K562 (cell line): Measurements from ENCODE around the gene ZC3H7B. TPM values are rescaled to one million over a fixed set of nuclear protein-coding genes. Genes with fewer than 3 reads are reported as not detected.

Experiments
- ATAC-seq: fragments of 200-7000 bp; cut with Tn5 transposase; 3 replicates; pipeline ENCODE4 v1.9.1; 2020; ENCODE audit warnings: moderate library complexity
- BruUV-seq: library from RNA; stranded (reverse); fragments of 400-500 nt; replicated peaks from 2 replicates; lab custom pipeline; 2021; lab: Mats Ljungman, UMichigan
- CTCF ChIA-PET: fragments of 300-600 bp; formaldehyde crosslinking; extraction: SDS; loops from one replicate; lab custom pipeline; 2021; ENCODE audit warnings: low intra/inter-chr PET ratio; lab: Yijun Ruan, JAX
- POLR2A ChIA-PET: fragments of 300-600, 350-650 bp; sonication (Branson Sonifier 250); formaldehyde crosslinking; extraction: SDS; loops from one replicate; lab custom pipeline; 2021; ENCODE audit warnings: antibody characterized with exemption, inconsistent platforms; lab: Yijun Ruan, JAX
- DNase-seq, 4 experiments: peaks; one replicate each; pipeline versions ENCODE4 v3.0.0 to v3.0.0-alpha.2; 2011 to 2018; ENCODE audit warnings: low spot score in 3 of 4, mixed read lengths in 3 of 4; ENCODE audit errors: extremely low read depth in 1 of 4
- FAIRE-seq: peaks from 2 replicates; lab custom pipeline; 2011; peaks lifted over from hg19 to GRCh38; lab: Jason Lieb, UNC
- H2AFZ ChIP-seq: 2 replicates; pipeline ENCODE4 v1.6.0; 2011; ENCODE audit warnings: low read depth, low read length, control low read depth, inconsistent platforms
- H3K27ac ChIP-seq: fragments of 200-600 bp; 3 replicates; pipeline ENCODE4 v1.8.0; 2011; ENCODE audit warnings: low read depth, mild to moderate bottlenecking, control low read depth, inconsistent platforms, low read length, moderate library complexity, mixed read lengths; ENCODE audit errors: extremely low read depth
- H3K27me3 ChIP-seq, 2 experiments: fragments of 300-600 bp in 1 of 2; 2 replicates in 1 of 2; 3 replicates in 1 of 2; pipeline versions ENCODE4 v1.6.0 to v1.8.0; 2011; ENCODE audit warnings: inconsistent platforms in 2 of 2, low read length in 2 of 2, mild to moderate bottlenecking in 1 of 2, mixed read lengths in 1 of 2, moderate library complexity in 1 of 2; ENCODE audit not compliant: control insufficient read depth in 2 of 2, insufficient read depth in 2 of 2
- H3K36me3 ChIP-seq: fragments of 300-600 bp; 3 replicates; pipeline ENCODE4 v1.8.0; 2011; ENCODE audit warnings: mild to moderate bottlenecking, low read length, inconsistent platforms; ENCODE audit not compliant: control insufficient read depth, insufficient read depth
- H3K4me1 ChIP-seq, 2 experiments: fragments of 200-600 bp in 1 of 2; replicated peaks in 1 of 2; 2 replicates in 1 of 2; 3 replicates in 1 of 2; pipeline versions ENCODE4 v1.5.1 to v1.8.0; 2011; ENCODE audit warnings: inconsistent platforms in 2 of 2, low read length in 2 of 2, mild to moderate bottlenecking in 1 of 2, mixed read lengths in 1 of 2, moderate library complexity in 1 of 2; ENCODE audit not compliant: control insufficient read depth in 2 of 2, insufficient read depth in 2 of 2
- H3K4me2 ChIP-seq: 2 replicates; pipeline ENCODE4 v1.6.1; 2011; ENCODE audit warnings: low read length, control low read depth, inconsistent platforms, mixed read lengths; ENCODE audit not compliant: insufficient read depth
- H3K4me3 ChIP-seq: fragments of 200-600 bp; sonication (generic), shearing (Covaris generic); 2 replicates; pipeline ENCODE4 v1.5.1; 2016; ENCODE audit warnings: control low read depth, inconsistent platforms
- H3K79me2 ChIP-seq: fragments of 200-600 bp; 3 replicates; pipeline ENCODE4 v1.8.0; 2011; ENCODE audit warnings: low read length, inconsistent platforms; ENCODE audit not compliant: control insufficient read depth, insufficient read depth
- H3K9ac ChIP-seq, 2 experiments: 2 replicates each; pipeline versions ENCODE4 v1.6.0 to v1.6.1; 2011; ENCODE audit warnings: low read depth in 2 of 2, low read length in 2 of 2, control low read depth in 1 of 2, inconsistent platforms in 1 of 2, mild to moderate bottlenecking in 1 of 2, mixed read lengths in 1 of 2; ENCODE audit not compliant: insufficient read depth in 1 of 2
- H3K9me1 ChIP-seq: one replicate; pipeline ENCODE4 v1.6.0; 2011; ENCODE audit warnings: inconsistent platforms, mild to moderate bottlenecking, low read length, moderate library complexity; ENCODE audit not compliant: control insufficient read depth, insufficient read depth
- H3K9me3 ChIP-seq: replicated peaks from 2 replicates; pipeline ENCODE4 v1.5.1; 2011; ENCODE audit warnings: low read depth, low read length, inconsistent platforms; ENCODE audit not compliant: control insufficient read depth, insufficient read depth
- H4K20me1 ChIP-seq: replicated peaks from 2 replicates; pipeline ENCODE4 v1.6.1; 2011; ENCODE audit warnings: low read length, inconsistent platforms, mixed read lengths; ENCODE audit not compliant: control insufficient read depth, insufficient read depth
- DACH1 ChIP-seq: fragments of 450-650 bp; IDR thresholded peaks from 2 replicates; pipeline ENCODE4 v1.6.1; 2018; ENCODE audit not compliant: partially characterized antibody
- ELF4 ChIP-seq: fragments of 450-650 bp; formaldehyde crosslinking; IDR thresholded peaks from 2 replicates; pipeline ENCODE4 v1.4.0; 2022; ENCODE audit warnings: missing genetic modification characterization
- MYC ChIP-seq, 2 experiments: fragments of 250-450 bp in 1 of 2; sonication (Bioruptor Pico) in 1 of 2; IDR thresholded peaks; 2 replicates each; pipeline versions ENCODE4 v1.5.1 to v1.6.1; 2012 to 2021; ENCODE audit warnings: low read depth in 2 of 2, borderline replicate concordance in 1 of 2, improper control_type of control experiment in 1 of 2, low read length in 1 of 2, mild to moderate bottlenecking in 1 of 2, moderate library complexity in 1 of 2
- POLR2G ChIP-seq: fragments of 200-400 bp; formaldehyde crosslinking; IDR thresholded peaks from 2 replicates; pipeline ENCODE4 v1.6.1; 2017; ENCODE audit warnings: low read depth, mild to moderate bottlenecking, antibody characterized with exemption, low read length, moderate library complexity
- RBM22 ChIP-seq: fragments of 200-400 bp; formaldehyde crosslinking; IDR thresholded peaks from 2 replicates; pipeline ENCODE4 v1.6.1; 2018; ENCODE audit warnings: low read length, low read depth; ENCODE audit not compliant: poor library complexity, severe bottlenecking
- ZNF699 ChIP-seq: fragments of 250-450 bp; sonication (Bioruptor Pico); IDR thresholded peaks from 2 replicates; pipeline ENCODE4 v1.8.0; 2021; ENCODE audit warnings: mild to moderate bottlenecking, moderate library complexity; ENCODE audit not compliant: insufficient replicate concordance
- WGBS: fragments of 100-300 bp; shearing (Covaris generic); methylation state at CpG from one replicate; pipeline ENCODE4 v1.1.6; 2016; ENCODE audit warnings: low coverage, mixed read lengths; ENCODE audit not compliant: insufficient coverage; ENCODE audit errors: missing lambda C conversion rate; 5-methylcytosine and 5-hydroxymethylcytosine counted together
- in situ Hi-C: fragments of 300-500 bp; cut with MboI; formaldehyde crosslinking; loops from 4 replicates; pipeline ENCODE4 v1.15.0; 2018; ENCODE audit warnings: inconsistent platforms, mixed read lengths
- intact Hi-C: fragments of 100-400 bp; cut with micrococcal nuclease; formaldehyde crosslinking; loops from 2 replicates; pipeline ENCODE4 v1.14.2; 2022
- polyA plus RNA-seq, 8 experiments: library from polyadenylated mRNA; depleted of rRNA in 4 of 8; stranded (reverse) in 5 of 8; unstranded in 3 of 8; fragments of >200 nt; fragmentation: Nextera tagmentation in 2 of 8; fragmentation: Illumina TruSeq in 1 of 8; extraction: Ambion mirVana in 2 of 8; extraction: Trizol in 1 of 8; gene quantifications; 2 replicates each; pipeline versions ENCODE4 v1.2.1 to v1.2.3, GENCODE V29; 2011 to 2014; ENCODE audit warnings: inconsistent platforms in 1 of 8, missing spikeins in 1 of 8
- total RNA-seq, 7 experiments: library from RNA; depleted of rRNA in 6 of 7; stranded (reverse); fragments of >200 nt in 6 of 7; fragmentation: Illumina TruSeq in 2 of 7; extraction: Trizol in 2 of 7; gene quantifications; 2 replicates each; pipeline versions ENCODE4 v1.2.1 to v1.2.3, GENCODE V29; 2011 to 2021; ENCODE audit warnings: low replicate concordance in 1 of 7

The ZC3H7B gene
- total and polyA plus RNA-seq, 9 of the 15 experiments (the other 6 are each of a cell fraction or from before 2014, with no cell fraction given), result 0.07 to 49.8 (median 26.8) TPM

DNA sequence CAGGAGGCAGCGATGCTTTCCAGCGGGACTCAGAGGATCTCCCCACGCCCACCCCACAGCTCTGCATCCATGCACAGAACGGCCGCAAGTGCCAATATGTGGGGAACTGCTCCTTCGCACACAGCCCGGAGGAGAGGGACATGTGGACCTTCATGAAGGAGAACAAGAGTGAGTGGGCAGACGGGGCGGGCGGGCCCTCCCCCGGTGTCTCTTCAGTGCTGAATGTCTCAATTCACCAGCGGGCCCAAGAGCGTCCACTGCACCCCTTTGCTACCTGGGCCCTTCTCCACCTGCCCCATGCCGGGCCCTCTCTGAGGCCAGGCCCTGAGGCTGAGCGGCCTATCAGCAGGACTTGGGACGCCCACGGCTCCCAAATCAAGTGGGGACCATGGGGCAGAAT is 54.6 kb downstream of the ZC3H7B start:
- POLR2A ChIA-PET, result no interaction called here
- no peak for FAIRE-seq

DNA sequence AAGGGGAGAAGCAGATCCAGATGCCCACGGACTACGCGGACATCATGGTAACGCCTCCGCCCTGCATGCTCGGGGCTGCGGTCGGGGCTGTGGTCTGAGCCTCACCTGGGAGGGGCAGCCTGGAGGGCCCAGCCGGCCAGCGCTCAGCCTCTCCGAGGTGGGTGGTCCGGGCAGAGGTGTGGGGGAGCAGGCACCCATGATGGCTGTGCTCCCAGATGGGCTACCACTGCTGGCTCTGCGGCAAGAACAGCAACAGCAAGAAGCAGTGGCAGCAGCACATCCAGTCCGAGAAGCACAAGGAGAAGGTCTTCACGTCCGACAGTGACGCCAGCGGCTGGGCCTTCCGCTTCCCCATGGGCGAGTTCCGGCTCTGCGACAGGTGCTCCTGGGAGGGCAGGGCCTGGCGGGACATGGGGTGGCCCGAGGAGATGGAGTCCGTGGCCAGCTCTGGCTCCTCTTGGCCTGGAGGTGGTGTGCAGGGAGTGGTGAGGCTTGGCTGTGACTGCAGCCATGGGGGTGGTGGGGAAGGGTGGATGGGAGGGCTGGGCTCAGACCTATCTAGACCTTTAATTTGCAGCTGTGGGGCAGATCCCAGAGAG is 55.2 kb downstream of the ZC3H7B start:
- Histone ChIP-seq H3K4me2 (no peak overlapping the region), H3K9me1 (no peaks in the 10 kb centered on the region), H3K36me3 (peaks cover 62% of the 10 kb centered on the region; the same call in 2 of the 3 replicates), H3K27me3 (no peaks in the 10 kb centered on the region), H3K79me2 (no peaks in the 10 kb centered on the region), H3K9me3 (no peaks in the 10 kb centered on the region), H3K4me1 (peaks cover 0 to 38% of the 10 kb centered on the region in 2 experiments; a peak in 4 of 5 replicates), H4K20me1 (no peaks in the 10 kb centered on the region), H3K4me3 (no peak overlapping the region), H3K9ac (0 out of 4 replicates have a peak overlapping the region, but pooled peaks of 1 of the 2 experiments have one; percentile 45), H3K27ac (no peak overlapping the region), H2AFZ (no peak overlapping the region)
- intact Hi-C loops, result no loop called here
- ATAC-seq (no peak), FAIRE-seq (no peak), DNase-seq (no peak)
- ChIA-PET POLR2A (interaction anchor here (1.7 kb wide), 1 partner anchor 9 kb away, joined by 6 read pairs; no protein-coding TSS in a partner anchor), CTCF (no interaction called here)
- BruUV-seq, result TSS peak; percentile 24
- 98% methylated on average over 12 of the region's 25 CpGs for WGBS
- in situ Hi-C loops, result no loop called here
- TF ChIP-seq MYC (IDR thresholded peaks at IDR 0.05; ENCODE audit: low read depth, low read length) (no peak), MYC (CRISPR knock-in tag; IDR thresholded peaks at IDR 0.05; ENCODE audit: borderline replicate concordance, low read depth) (no peak), POLR2G (0 out of 2 replicates have a peak, but pooled peaks have one; percentile 24), RBM22 (peak; percentile 24)

More for the DNA sequence above, 54.6 kb downstream of the ZC3H7B start:
- ATAC-seq, result no peak
- H3K4me2 ChIP-seq, result no peak overlapping the region
- no TSS peak for BruUV-seq
- CTCF ChIA-PET, result no interaction called here
- in situ Hi-C loops, result no loop called here
- 91% methylated on average over 10 of the region's 17 CpGs for WGBS
- peaks cover 0 to 40% of the 10 kb centered on the region in 2 experiments; a peak in 4 of 5 replicates for H3K4me1 ChIP-seq
- TF ChIP-seq DACH1, result no peak
- no peak for TF ChIP-seq ELF4
- no peak for TF ChIP-seq ZNF699
- no peaks in the 10 kb centered on the region for H3K9me1 ChIP-seq
- no peak for DNase-seq
- H3K79me2 ChIP-seq, result no peaks in the 10 kb centered on the region
- intact Hi-C loops, result no loop called here
- H3K9me3 ChIP-seq, result no peaks in the 10 kb centered on the region
- H3K36me3 ChIP-seq, result peaks cover 68% of the 10 kb centered on the region; the same call in 2 of the 3 replicates
- no peak overlapping the region for H3K9ac ChIP-seq
- no peak overlapping the region for H2AFZ ChIP-seq
- no peaks in the 10 kb centered on the region for H4K20me1 ChIP-seq
- H3K27me3 ChIP-seq, result no peaks in the 10 kb centered on the region
- no peak overlapping the region for H3K4me3 ChIP-seq
- no peak overlapping the region for H3K27ac ChIP-seq
